HCT116 (cell line): ENCODE measurements around the gene MBLAC1. TPM values are rescaled to one million over a fixed set of nuclear protein-coding genes. Genes with fewer than 3 reads are reported as not detected.

Experiments
- ATAC-seq: fragments of 200-7000 bp; cut with Tn5 transposase; 2 replicates; pipeline ENCODE4 v1.9.1; 2020; ENCODE audit warnings: mild to moderate bottlenecking, moderate library complexity
- BruUV-seq: library from RNA; stranded (reverse); fragments of 400-500 nt; replicated peaks from 2 replicates; lab custom pipeline; 2021; lab: Mats Ljungman, UMichigan
- CTCF ChIA-PET: fragments of 300-600 bp; sonication (Branson Sonifier 250); formaldehyde crosslinking; loops from one replicate; lab custom pipeline; 2021; ENCODE audit warnings: antibody characterized with exemption; lab: Charles Lee
- POLR2A ChIA-PET: fragments of 300-600, 350-600 bp; sonication (Branson Sonifier 250); formaldehyde crosslinking; loops from one replicate; lab custom pipeline; 2021; ENCODE audit warnings: antibody characterized with exemption; lab: Charles Lee
- RAD21 ChIA-PET, 2 experiments: fragments of 300-600 bp; sonication (Branson Sonifier 250); formaldehyde crosslinking; loops; one replicate each; lab custom pipeline; 2023; ENCODE audit warnings: low total read pairs in 2 of 2; ENCODE audit not compliant: uncharacterized antibody in 2 of 2, unreplicated experiment in 2 of 2, low non-redundant PET in 1 of 2; lab: Charles Lee
- DNase-seq: peaks from one replicate; pipeline ENCODE4 v3.0.0-alpha.2; 2010; ENCODE audit warnings: low read depth, low spot score
- H2AFZ ChIP-seq: fragments of 200-600 bp; shearing (Covaris generic), sonication (generic); 2 replicates; pipeline ENCODE4 v1.6.1; 2017; ENCODE audit warnings: low read depth, mixed run types, mixed read lengths, antibody characterized with exemption, low read length; ENCODE audit not compliant: poor library complexity, severe bottlenecking
- H3K27ac ChIP-seq: 2 replicates; pipeline ENCODE4 v1.5.1; 2012; ENCODE audit warnings: low read depth, low read length
- H3K27me3 ChIP-seq: fragments of 200-600 bp; sonication (generic); 2 replicates; pipeline ENCODE4 v1.6.1; 2016; ENCODE audit warnings: mixed run types, low read length, mixed read lengths; ENCODE audit not compliant: insufficient read depth
- H3K36me3 ChIP-seq, 2 experiments: fragments of 200-500 bp in 1 of 2; fragments of 200-600 bp in 1 of 2; sonication (Bioruptor generic) in 1 of 2; sonication (generic) in 1 of 2; 2 replicates each; pipeline versions ENCODE4 v1.5.1 to v1.6.1; 2014 to 2016; ENCODE audit warnings: low read length in 2 of 2, inconsistent platforms in 1 of 2, mixed read lengths in 1 of 2, mixed run types in 1 of 2; ENCODE audit not compliant: insufficient read depth in 2 of 2, control insufficient read depth in 1 of 2
- H3K4me1 ChIP-seq, 2 experiments: fragments of 200-600 bp in 1 of 2; sonication (generic) in 1 of 2; 2 replicates each; pipeline versions ENCODE4 v1.5.1 to v1.6.1; 2012 to 2017; ENCODE audit warnings: low read length in 2 of 2, inconsistent platforms in 1 of 2, mild to moderate bottlenecking in 1 of 2, mixed read lengths in 1 of 2, mixed run types in 1 of 2, moderate library complexity in 1 of 2; ENCODE audit not compliant: insufficient read depth in 2 of 2, control insufficient read depth in 1 of 2
- H3K4me2 ChIP-seq: fragments of 200-600 bp; sonication (generic); 2 replicates; pipeline ENCODE4 v1.6.1; 2017; ENCODE audit warnings: mixed run types, low read length, mixed read lengths
- H3K4me3 ChIP-seq, 2 experiments: fragments of 200-600 bp in 1 of 2; sonication (generic) in 1 of 2; replicated peaks in 1 of 2; 2 replicates each; pipeline ENCODE4 v1.5.1; 2011 to 2016; ENCODE audit warnings: low read length in 2 of 2, control low read depth in 1 of 2, low read depth in 1 of 2, mild to moderate bottlenecking in 1 of 2, mixed read lengths in 1 of 2, mixed run types in 1 of 2
- H3K79me2 ChIP-seq: fragments of 200-600 bp; sonication (generic); 2 replicates; pipeline ENCODE4 v1.6.1; 2017; ENCODE audit warnings: mild to moderate bottlenecking, mixed run types, low read length, moderate library complexity, mixed read lengths; ENCODE audit not compliant: insufficient read depth
- H3K9ac ChIP-seq: fragments of 200-600 bp; sonication (generic); 2 replicates; pipeline ENCODE4 v1.6.1; 2016; ENCODE audit warnings: low read length, mixed read lengths
- H3K9me2 ChIP-seq: fragments of 200-600 bp; sonication (generic), shearing (Covaris generic); 2 replicates; pipeline ENCODE4 v1.6.1; 2017; ENCODE audit warnings: mixed run types, mild to moderate bottlenecking, moderate library complexity; ENCODE audit not compliant: insufficient read depth
- H3K9me3 ChIP-seq, 2 experiments: fragments of 200-500 bp in 1 of 2; fragments of 200-600 bp in 1 of 2; sonication (Bioruptor generic) in 1 of 2; sonication (generic) in 1 of 2; 2 replicates each; pipeline ENCODE4 v1.6.1; 2014 to 2017; ENCODE audit warnings: low read length in 2 of 2, mixed read lengths in 2 of 2, inconsistent platforms in 1 of 2, low read depth in 1 of 2, mild to moderate bottlenecking in 1 of 2, mixed run types in 1 of 2, moderate library complexity in 1 of 2; ENCODE audit not compliant: control insufficient read depth in 1 of 2, insufficient read depth in 1 of 2
- H4K20me1 ChIP-seq: fragments of 200-600 bp; sonication (generic), shearing (Covaris generic); 2 replicates; pipeline ENCODE4 v1.6.1; 2017; ENCODE audit warnings: mixed run types, mild to moderate bottlenecking, moderate library complexity; ENCODE audit not compliant: insufficient read depth
- ATF3 ChIP-seq: IDR thresholded peaks from 2 replicates; pipeline ENCODE4 v1.6.1; 2012
- CEBPB ChIP-seq: IDR thresholded peaks from 2 replicates; pipeline ENCODE4 v1.6.1; 2012; ENCODE audit warnings: low read depth
- EGR1 ChIP-seq: IDR thresholded peaks from 2 replicates; pipeline ENCODE4 v1.6.1; 2012; ENCODE audit warnings: low read depth
- ELF1 ChIP-seq: IDR thresholded peaks from 2 replicates; pipeline ENCODE4 v1.6.1; 2012; ENCODE audit warnings: low read depth, borderline replicate concordance
- EZH2 ChIP-seq: fragments of 200-600 bp; sonication (generic); IDR thresholded peaks from 2 replicates; pipeline ENCODE4 v1.6.1; 2017; ENCODE audit warnings: antibody characterized with exemption, mixed run types
- MAX ChIP-seq: IDR thresholded peaks from 2 replicates; pipeline ENCODE4 v1.6.1; 2012
- POLR2A ChIP-seq: IDR thresholded peaks from 2 replicates; pipeline ENCODE4 v1.7.0; 2011; ENCODE audit warnings: borderline replicate concordance; ENCODE audit not compliant: insufficient read depth, insufficient read length; ENCODE audit errors: extremely low read depth
- POLR2AphosphoS5 ChIP-seq: IDR thresholded peaks from 2 replicates; pipeline ENCODE4 v1.6.1; 2011; ENCODE audit warnings: mild to moderate bottlenecking, low read depth, low read length, moderate library complexity
- SIN3A ChIP-seq: IDR thresholded peaks from 2 replicates; pipeline ENCODE4 v1.6.1; 2012; ENCODE audit warnings: low read depth
- SP1 ChIP-seq: IDR thresholded peaks from 2 replicates; pipeline ENCODE4 v1.6.1; 2012; ENCODE audit warnings: low read depth
- SRF ChIP-seq: IDR thresholded peaks from 2 replicates; pipeline ENCODE4 v1.6.1; 2012; ENCODE audit warnings: low read depth
- intact Hi-C: fragments of 100-400 bp; cut with micrococcal nuclease; formaldehyde crosslinking; loops from 2 replicates; pipeline ENCODE4 v1.10.0; 2022
- total RNA-seq: library from RNA; stranded (reverse); gene quantifications from one replicate; pipeline ENCODE4 v1.2.1, GENCODE V29; 2021; ENCODE audit not compliant: unreplicated experiment
- TF ChIP-seq, protein P1 (sequence below): IDR thresholded peaks from 2 replicates; pipeline ENCODE4 v1.6.1; 2012; ENCODE audit warnings: low read depth

Gene MBLAC1
- total RNA-seq, 1 experiment from 2014 or later, result 2.0 TPM

GRCh38 chr7:100166317-100166940 lies 39.7 kb downstream of the MBLAC1 start:
- H3K27me3 ChIP-seq, result no peaks in the 10 kb centered on the region
- no peak overlapping the region for H3K4me3 ChIP-seq
- RAD21 ChIA-PET, result no interaction called here
- CTCF ChIA-PET, result no interaction called here
- BruUV-seq, result no TSS peak
- H3K4me1 ChIP-seq, result peaks cover 17 to 20% of the 10 kb centered on the region in 2 experiments
- no peaks in the 10 kb centered on the region for H3K9me3 ChIP-seq
- H2AFZ ChIP-seq, result no peak overlapping the region
- no peak for DNase-seq
- TF ChIP-seq SIN3A, result no peak
- TF ChIP-seq ATF3, result no peak
- no peak for TF ChIP-seq EGR1
- TF ChIP-seq MAX, result no peak
- no peak for TF ChIP-seq SP1
- no peak for TF ChIP-seq ELF1
- TF ChIP-seq SRF, result no peak
- no peak for TF ChIP-seq CEBPB
- TF ChIP-seq, protein P1, sequence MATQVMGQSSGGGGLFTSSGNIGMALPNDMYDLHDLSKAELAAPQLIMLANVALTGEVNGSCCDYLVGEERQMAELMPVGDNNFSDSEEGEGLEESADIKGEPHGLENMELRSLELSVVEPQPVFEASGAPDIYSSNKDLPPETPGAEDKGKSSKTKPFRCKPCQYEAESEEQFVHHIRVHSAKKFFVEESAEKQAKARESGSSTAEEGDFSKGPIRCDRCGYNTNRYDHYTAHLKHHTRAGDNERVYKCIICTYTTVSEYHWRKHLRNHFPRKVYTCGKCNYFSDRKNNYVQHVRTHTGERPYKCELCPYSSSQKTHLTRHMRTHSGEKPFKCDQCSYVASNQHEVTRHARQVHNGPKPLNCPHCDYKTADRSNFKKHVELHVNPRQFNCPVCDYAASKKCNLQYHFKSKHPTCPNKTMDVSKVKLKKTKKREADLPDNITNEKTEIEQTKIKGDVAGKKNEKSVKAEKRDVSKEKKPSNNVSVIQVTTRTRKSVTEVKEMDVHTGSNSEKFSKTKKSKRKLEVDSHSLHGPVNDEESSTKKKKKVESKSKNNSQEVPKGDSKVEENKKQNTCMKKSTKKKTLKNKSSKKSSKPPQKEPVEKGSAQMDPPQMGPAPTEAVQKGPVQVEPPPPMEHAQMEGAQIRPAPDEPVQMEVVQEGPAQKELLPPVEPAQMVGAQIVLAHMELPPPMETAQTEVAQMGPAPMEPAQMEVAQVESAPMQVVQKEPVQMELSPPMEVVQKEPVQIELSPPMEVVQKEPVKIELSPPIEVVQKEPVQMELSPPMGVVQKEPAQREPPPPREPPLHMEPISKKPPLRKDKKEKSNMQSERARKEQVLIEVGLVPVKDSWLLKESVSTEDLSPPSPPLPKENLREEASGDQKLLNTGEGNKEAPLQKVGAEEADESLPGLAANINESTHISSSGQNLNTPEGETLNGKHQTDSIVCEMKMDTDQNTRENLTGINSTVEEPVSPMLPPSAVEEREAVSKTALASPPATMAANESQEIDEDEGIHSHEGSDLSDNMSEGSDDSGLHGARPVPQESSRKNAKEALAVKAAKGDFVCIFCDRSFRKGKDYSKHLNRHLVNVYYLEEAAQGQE, result no peak
- no peak for TF ChIP-seq POLR2AphosphoS5
- TF ChIP-seq POLR2A, result no peak
- TF ChIP-seq EZH2, result no peak
- TF ChIP-seq, all 23 proteins: peak for 0
- ATAC-seq, result no peak
- no peak overlapping the region for H3K4me2 ChIP-seq
- POLR2A ChIA-PET, result interaction anchor here (0.8 to 1.7 kb wide), 2 partner anchors 11 to 18 kb away, joined by 3 to 4 read pairs; partner anchors contain the start of genes GPC2, LAMTOR4 and STAG3
- H4K20me1 ChIP-seq, result no peaks in the 10 kb centered on the region
- H3K36me3 ChIP-seq, result no peaks in the 10 kb centered on the region
- intact Hi-C loops, result no loop called here
- H3K9ac ChIP-seq, result no peak overlapping the region
- H3K9me2 ChIP-seq, result no peaks in the 10 kb centered on the region
- no peak overlapping the region for H3K27ac ChIP-seq
- no peaks in the 10 kb centered on the region for H3K79me2 ChIP-seq
